Ovary (tissue), 1 donor: ENCODE results near the gene NFYB.

Experiments used
- EP300 ChIP-seq: sonication (generic); formaldehyde crosslinking; IDR thresholded peaks from one replicate; pipeline ENCODE4 v1.6.1; 2017; ENCODE audit warnings: antibody characterized with exemption
- POLR2A ChIP-seq: fragments of 450-650 bp; IDR thresholded peaks from one replicate; pipeline ENCODE4 v1.6.1; 2017; ENCODE audit warnings: antibody characterized with exemption, mild to moderate bottlenecking, moderate library complexity

GRCh38 chr12:104177336-104177662 is 39.3 kb upstream of the NFYB start:
- TF ChIP-seq POLR2A (no peak), EP300 (no peak)
